ENCODE measurements around the gene SLC9A9. TPM values are rescaled to one million over a fixed set of nuclear protein-coding genes. Genes with fewer than 3 reads are reported as not detected.

Gene SLC9A9
- total and polyA plus RNA-seq, 10 of the 15 experiments (the other 5 are each of a cell fraction or from before 2014, with no cell fraction given) = 3.5 to 14.2 (median 9.3) TPM

- TF ChIP-seq SMARCA5 (IDR thresholded peaks at IDR 0.05) (no peak), SIX5 (IDR thresholded peaks at IDR 0.05; ENCODE audit: low read depth, low read length, severe bottlenecking) (no peak), FOS (IDR thresholded peaks at IDR 0.05; ENCODE audit: borderline replicate concordance, extremely low read depth, insufficient read length) (no peak), MLLT1 (IDR thresholded peaks at IDR 0.05) (no peak), FOXK2 (IDR thresholded peaks at IDR 0.05) (no peak), SUPT20H (IDR thresholded peaks at IDR 0.05; ENCODE audit: borderline replicate concordance, control insufficient read depth, low read depth, low read length) (no peak)
- no TSS peak for BruUV-seq (replicated peaks)
- FAIRE-seq (no peak), DNase-seq (ENCODE audit: low read depth, low spot score) (no peak), ATAC-seq (no peak)
- no peaks in the 10 kb centered on the region for H3K27me3 ChIP-seq (replicated peaks in 1 of 2; ENCODE audit: control insufficient read depth in 2 of 2, insufficient read depth in 2 of 2, low read length in 1 of 2)
- no peaks in the 10 kb centered on the region for H3K36me3 ChIP-seq (ENCODE audit: control insufficient read depth in 2 of 2, insufficient read depth in 2 of 2, low read length in 1 of 2)
- in situ Hi-C loops (cut with MboI) (no loop called here), intact Hi-C loops (cut with micrococcal nuclease; ENCODE audit: unreplicated experiment) (no loop called here)
- SMC1A ChIA-PET (ENCODE audit: uncharacterized antibody, unreplicated experiment) = no interaction called here
- no peak overlapping the region for H3K4me3 ChIP-seq
- WGBS (ENCODE audit: insufficient coverage, insufficient replicate concordance, low lambda C conversion rate, missing lambda C conversion rate) = 85% methylated on average over 3 of the region's 3 CpGs
- H2AFZ ChIP-seq (ENCODE audit: control insufficient read depth, low read depth, low read length) = no peak overlapping the region
- H3K4me2 ChIP-seq (ENCODE audit: control insufficient read depth, insufficient read depth) = no peak overlapping the region
- CTCF ChIA-PET = interaction anchor here (2.3 kb wide), 1 partner anchor 10 kb away, joined by 6 read pairs; no protein-coding TSS in a partner anchor
- H3K9ac ChIP-seq (ENCODE audit: control insufficient read depth, insufficient read depth, low read length) = no peak overlapping the region
- no peaks in the 10 kb centered on the region for H3K4me1 ChIP-seq (ENCODE audit: control insufficient read depth, insufficient read depth, low read length)
- no peaks in the 10 kb centered on the region; the same call in 1 of the 3 replicates for H3K9me3 ChIP-seq (replicated peaks; ENCODE audit: control insufficient read depth, insufficient read depth, low read length)
- RAD21 ChIA-PET (ENCODE audit: unreplicated experiment) = no interaction called here
- POLR2A ChIA-PET = interaction anchor here (0.6 kb wide), 1 partner anchor 1087 kb away, joined by 6 read pairs; no protein-coding TSS in a partner anchor
- no peak overlapping the region for H3K27ac ChIP-seq (ENCODE audit: control insufficient read depth, insufficient read depth)
- H3K79me2 ChIP-seq (ENCODE audit: control insufficient read depth, insufficient read depth, low read length) = no peaks in the 10 kb centered on the region
- H4K20me1 ChIP-seq (ENCODE audit: control insufficient read depth, insufficient read depth) = no peaks in the 10 kb centered on the region
Measured at GRCh38 chr3:143552851-143553250, 295.4 kb downstream of the SLC9A9 start.

GRCh38 chr3:143551761-143552160, 296.5 kb downstream of the SLC9A9 start:
- Histone ChIP-seq H3K36me3 (ENCODE audit: control insufficient read depth in 2 of 2, insufficient read depth in 2 of 2, low read length in 1 of 2) (no peaks in the 10 kb centered on the region), H2AFZ (ENCODE audit: control insufficient read depth, low read depth, low read length) (no peak overlapping the region), H3K79me2 (ENCODE audit: control insufficient read depth, insufficient read depth, low read length) (no peaks in the 10 kb centered on the region), H3K9me3 (replicated peaks; ENCODE audit: control insufficient read depth, insufficient read depth, low read length) (no peaks in the 10 kb centered on the region; the same call in 1 of the 3 replicates), H3K27me3 (replicated peaks in 1 of 2; ENCODE audit: control insufficient read depth in 2 of 2, insufficient read depth in 2 of 2, low read length in 1 of 2) (no peaks in the 10 kb centered on the region), H3K27ac (ENCODE audit: control insufficient read depth, insufficient read depth) (no peak overlapping the region), H3K4me3 (no peak overlapping the region), H3K9ac (ENCODE audit: control insufficient read depth, insufficient read depth, low read length) (no peak overlapping the region), H3K4me2 (ENCODE audit: control insufficient read depth, insufficient read depth) (no peak overlapping the region), H4K20me1 (ENCODE audit: control insufficient read depth, insufficient read depth) (no peaks in the 10 kb centered on the region), H3K4me1 (ENCODE audit: control insufficient read depth, insufficient read depth, low read length) (no peaks in the 10 kb centered on the region)
- in situ Hi-C loops (cut with MboI) (no loop called here), intact Hi-C loops (cut with micrococcal nuclease; ENCODE audit: unreplicated experiment) (no loop called here)
- ChIA-PET CTCF (interaction anchor here (2.3 kb wide), 1 partner anchor 9 kb away, joined by 6 read pairs; no protein-coding TSS in a partner anchor), POLR2A (no interaction called here), SMC1A (ENCODE audit: uncharacterized antibody, unreplicated experiment) (no interaction called here), RAD21 (ENCODE audit: unreplicated experiment) (no interaction called here)
- ATAC-seq (no peak), FAIRE-seq (no peak), DNase-seq (ENCODE audit: low read depth, low spot score) (no peak)
- WGBS (ENCODE audit: insufficient coverage, insufficient replicate concordance, low lambda C conversion rate, missing lambda C conversion rate) = 91% methylated on average over 2 of the region's 2 CpGs
- no peak for TF ChIP-seq ZSCAN29 (IDR thresholded peaks at IDR 0.05)
- no TSS peak for BruUV-seq (replicated peaks)
